ENCODE data around the gene QRFP. TPM values are rescaled to one million over a fixed set of nuclear protein-coding genes. Genes with fewer than 3 reads are reported as not detected.

The QRFP gene
- total RNA-seq, 1 experiment from 2014 or later: not detected

- intact Hi-C loops (cut with micrococcal nuclease): no loop called here
- no peaks in the 10 kb centered on the region for H3K79me2 ChIP-seq (ENCODE audit: insufficient read depth, low read length)
- POLR2A ChIA-PET: no interaction called here
- TF ChIP-seq SRF (IDR thresholded peaks at IDR 0.05; ENCODE audit: low read depth) (no peak), EZH2phosphoT487 (IDR thresholded peaks at IDR 0.05; ENCODE audit: borderline replicate concordance) (no peak), ELF1 (IDR thresholded peaks at IDR 0.05; ENCODE audit: borderline replicate concordance, low read depth) (no peak), SIN3A (IDR thresholded peaks at IDR 0.05; ENCODE audit: low read depth) (no peak), ZFX (IDR thresholded peaks at IDR 0.05) (no peak), JUND (IDR thresholded peaks at IDR 0.05) (no peak), TCF7L2 (IDR thresholded peaks at IDR 0.05; ENCODE audit: borderline replicate concordance, extremely low read depth, insufficient read depth, insufficient read length) (no peak), REST (IDR thresholded peaks at IDR 0.05; ENCODE audit: low read depth) (no peak), SP1 (IDR thresholded peaks at IDR 0.05; ENCODE audit: low read depth) (no peak), ZNF274 (IDR thresholded peaks at IDR 0.05; ENCODE audit: low read depth, low read length) (no peak), EGR1 (IDR thresholded peaks at IDR 0.05; ENCODE audit: low read depth) (no peak), ATF3 (IDR thresholded peaks at IDR 0.05) (no peak)
- TF ChIP-seq, protein P1, sequence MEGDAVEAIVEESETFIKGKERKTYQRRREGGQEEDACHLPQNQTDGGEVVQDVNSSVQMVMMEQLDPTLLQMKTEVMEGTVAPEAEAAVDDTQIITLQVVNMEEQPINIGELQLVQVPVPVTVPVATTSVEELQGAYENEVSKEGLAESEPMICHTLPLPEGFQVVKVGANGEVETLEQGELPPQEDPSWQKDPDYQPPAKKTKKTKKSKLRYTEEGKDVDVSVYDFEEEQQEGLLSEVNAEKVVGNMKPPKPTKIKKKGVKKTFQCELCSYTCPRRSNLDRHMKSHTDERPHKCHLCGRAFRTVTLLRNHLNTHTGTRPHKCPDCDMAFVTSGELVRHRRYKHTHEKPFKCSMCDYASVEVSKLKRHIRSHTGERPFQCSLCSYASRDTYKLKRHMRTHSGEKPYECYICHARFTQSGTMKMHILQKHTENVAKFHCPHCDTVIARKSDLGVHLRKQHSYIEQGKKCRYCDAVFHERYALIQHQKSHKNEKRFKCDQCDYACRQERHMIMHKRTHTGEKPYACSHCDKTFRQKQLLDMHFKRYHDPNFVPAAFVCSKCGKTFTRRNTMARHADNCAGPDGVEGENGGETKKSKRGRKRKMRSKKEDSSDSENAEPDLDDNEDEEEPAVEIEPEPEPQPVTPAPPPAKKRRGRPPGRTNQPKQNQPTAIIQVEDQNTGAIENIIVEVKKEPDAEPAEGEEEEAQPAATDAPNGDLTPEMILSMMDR (IDR thresholded peaks at IDR 0.05 in 2 of 3, conservative IDR thresholded peaks at IDR 0.05 in 1 of 3; ENCODE audit: borderline replicate concordance in 1 of 3, insufficient read depth in 1 of 3, low read depth in 2 of 3, low read length in 2 of 3): no peak
- TF ChIP-seq, protein P2, sequence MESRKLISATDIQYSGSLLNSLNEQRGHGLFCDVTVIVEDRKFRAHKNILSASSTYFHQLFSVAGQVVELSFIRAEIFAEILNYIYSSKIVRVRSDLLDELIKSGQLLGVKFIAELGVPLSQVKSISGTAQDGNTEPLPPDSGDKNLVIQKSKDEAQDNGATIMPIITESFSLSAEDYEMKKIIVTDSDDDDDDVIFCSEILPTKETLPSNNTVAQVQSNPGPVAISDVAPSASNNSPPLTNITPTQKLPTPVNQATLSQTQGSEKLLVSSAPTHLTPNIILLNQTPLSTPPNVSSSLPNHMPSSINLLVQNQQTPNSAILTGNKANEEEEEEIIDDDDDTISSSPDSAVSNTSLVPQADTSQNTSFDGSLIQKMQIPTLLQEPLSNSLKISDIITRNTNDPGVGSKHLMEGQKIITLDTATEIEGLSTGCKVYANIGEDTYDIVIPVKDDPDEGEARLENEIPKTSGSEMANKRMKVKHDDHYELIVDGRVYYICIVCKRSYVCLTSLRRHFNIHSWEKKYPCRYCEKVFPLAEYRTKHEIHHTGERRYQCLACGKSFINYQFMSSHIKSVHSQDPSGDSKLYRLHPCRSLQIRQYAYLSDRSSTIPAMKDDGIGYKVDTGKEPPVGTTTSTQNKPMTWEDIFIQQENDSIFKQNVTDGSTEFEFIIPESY (IDR thresholded peaks at IDR 0.05; ENCODE audit: extremely low read depth, insufficient replicate concordance, low read length): no peak
- H4K20me1 ChIP-seq (ENCODE audit: insufficient read depth): no peaks in the 10 kb centered on the region
- no peaks in the 10 kb centered on the region for H3K9me2 ChIP-seq (ENCODE audit: insufficient read depth)
- H2AFZ ChIP-seq (ENCODE audit: low read depth, low read length, poor library complexity, severe bottlenecking): no peak overlapping the region
- no peak overlapping the region for H3K4me3 ChIP-seq (replicated peaks in 1 of 2; ENCODE audit: low read depth in 1 of 2, low read length in 2 of 2)
- RAD21 ChIA-PET (ENCODE audit: low non-redundant PET in 1 of 2, low total read pairs in 2 of 2, uncharacterized antibody in 2 of 2, unreplicated experiment in 2 of 2): no interaction called here
- H3K36me3 ChIP-seq (ENCODE audit: control insufficient read depth in 1 of 2, insufficient read depth in 2 of 2, low read length in 2 of 2): no peaks in the 10 kb centered on the region
- CTCF ChIA-PET: no interaction called here
- no peaks in the 10 kb centered on the region for H3K27me3 ChIP-seq (ENCODE audit: insufficient read depth, low read length)
- ATAC-seq (no peak), DNase-seq (ENCODE audit: low read depth, low spot score) (no peak)
- H3K9me3 ChIP-seq (ENCODE audit: control insufficient read depth in 1 of 2, insufficient read depth in 1 of 2, low read depth in 1 of 2, low read length in 2 of 2): no peaks in the 10 kb centered on the region
- no peak overlapping the region for H3K9ac ChIP-seq (ENCODE audit: low read length)
- no peak overlapping the region for H3K4me2 ChIP-seq (ENCODE audit: low read length)
- no peak overlapping the region for H3K27ac ChIP-seq (ENCODE audit: low read depth, low read length)
- H3K4me1 ChIP-seq (ENCODE audit: control insufficient read depth in 1 of 2, insufficient read depth in 2 of 2, low read length in 2 of 2): no peaks in the 10 kb centered on the region
- BruUV-seq (replicated peaks): no TSS peak
Measured at GRCh38 chr9:130898552-130898852, 1.9 kb upstream of the QRFP start.
